Natural killer cell (primary cell): ENCODE data around the gene DEPP1. TPM values are rescaled to one million over a fixed set of nuclear protein-coding genes. Genes with fewer than 3 reads are reported as not detected.

Source experiments
- ATAC-seq, 3 donors: fragments of 150-1000 bp in 2 of 3; fragments of 200-7000 bp in 1 of 3; cut with Tn5 transposase; 1 replicate in 1 of 3; 2 replicates in 2 of 3; pipeline ENCODE4 v1.10.0; 2021; ENCODE audit warnings: mild to moderate bottlenecking in 2 of 3, moderate library complexity in 2 of 3
- DNase-seq, 2 donors: peaks; one replicate each; pipeline versions ENCODE4 v3.0.0 to v3.0.0-alpha.2; 2013 to 2021; ENCODE audit warnings: mixed read lengths in 1 of 2
- H3K27ac ChIP-seq: one replicate; pipeline ENCODE4 v1.5.1; 2013; ENCODE audit warnings: mild to moderate bottlenecking, low read length
- H3K27me3 ChIP-seq: one replicate; pipeline ENCODE4 v1.6.1; 2013; ENCODE audit warnings: low read length; ENCODE audit not compliant: control insufficient read depth, insufficient read depth
- H3K36me3 ChIP-seq: one replicate; pipeline ENCODE4 v1.6.1; 2013; ENCODE audit warnings: low read length; ENCODE audit not compliant: control insufficient read depth, insufficient read depth
- H3K4me1 ChIP-seq: one replicate; pipeline ENCODE4 v1.6.1; 2013; ENCODE audit warnings: low read length; ENCODE audit not compliant: control insufficient read depth, insufficient read depth
- H3K4me3 ChIP-seq: one replicate; pipeline ENCODE4 v1.5.1; 2013; ENCODE audit warnings: low read length
- H3K9me3 ChIP-seq: one replicate; pipeline ENCODE4 v1.6.1; 2013; ENCODE audit warnings: low read length; ENCODE audit not compliant: control insufficient read depth, insufficient read depth
- H3K27ac Mint-ChIP-seq, 2 donors: one replicate each; pipeline ENCODE4 v1.8.0; 2022; ENCODE audit warnings: mild to moderate bottlenecking in 2 of 2, mixed read lengths in 2 of 2, moderate library complexity in 1 of 2
- H3K27me3 Mint-ChIP-seq, 2 donors: one replicate each; pipeline ENCODE4 v1.8.0; 2022; ENCODE audit warnings: low read depth in 2 of 2, mixed read lengths in 2 of 2
- H3K36me3 Mint-ChIP-seq: one replicate; pipeline ENCODE4 v1.8.0; 2022; ENCODE audit warnings: mixed read lengths
- H3K4me1 Mint-ChIP-seq, 2 donors: one replicate each; pipeline ENCODE4 v1.8.0; 2022; ENCODE audit warnings: mixed read lengths in 2 of 2
- H3K4me3 Mint-ChIP-seq: one replicate; pipeline ENCODE4 v1.8.0; 2022; ENCODE audit warnings: mild to moderate bottlenecking, moderate library complexity, mixed read lengths
- H3K9me3 Mint-ChIP-seq, 2 donors: one replicate each; pipeline ENCODE4 v1.8.0; 2022; ENCODE audit warnings: mixed read lengths in 2 of 2
- CTCF ChIP-seq: fragments of 200-600 bp; IDR thresholded peaks from one replicate; pipeline ENCODE4 v1.8.0; 2022; ENCODE audit warnings: antibody characterized with exemption
- WGBS: methylation state at CpG from one replicate; pipeline ENCODE4 v1.1.7; 2013; ENCODE audit warnings: missing lambda C conversion rate; ENCODE audit not compliant: insufficient coverage; 5-methylcytosine and 5-hydroxymethylcytosine counted together
- intact Hi-C: fragments of 100-400 bp; cut with micrococcal nuclease; formaldehyde crosslinking; loops from one replicate; pipeline ENCODE4 v1.14.2; 2022
- total RNA-seq, 4 donors: library from RNA; stranded (reverse); fragments of 120-200 nt in 1 of 4; gene quantifications; one replicate each; pipeline versions ENCODE4 v1.2.3 to v1.2.4, GENCODE V29; 2013 to 2022

DEPP1 gene
- total RNA-seq, 3 donors from 2014 or later (not counting 1 experiment from before 2014, with no cell fraction given): not detected

GRCh38 chr10:45008524-45009161 lies 30.0 kb upstream of the DEPP1 start:
- Mint-ChIP-seq H3K36me3 (peaks cover 12% of the 10 kb centered on the region), H3K4me3 (no peak overlapping the region), H3K9me3 (no peaks in the 10 kb centered on the region), H3K27ac (no peak overlapping the region), H3K27me3 (no peaks in the 10 kb centered on the region), H3K4me1 (peaks cover 21 to 23% of the 10 kb centered on the region in 2 donors)
- ATAC-seq: peak; percentile 87 to 94 (median 88)
- intact Hi-C loops: loop anchor here (1.0 to 10.0 kb wide), 5 partner anchors 156 to 576 kb away; no protein-coding TSS in a partner anchor
- peak in 1 of 2 donors; percentile 79 for DNase-seq
- H3K4me3 ChIP-seq: no peak overlapping the region
- WGBS: 23% methylated on average over 7 of the region's 8 CpGs
- peaks cover 1% of the 10 kb centered on the region for H3K4me1 ChIP-seq
- H3K27ac ChIP-seq: no peak overlapping the region
- peaks cover 18% of the 10 kb centered on the region for H3K36me3 ChIP-seq
- H3K9me3 ChIP-seq: peaks cover 2% of the 10 kb centered on the region
- TF ChIP-seq CTCF: peak; percentile 87
- no peaks in the 10 kb centered on the region for H3K27me3 ChIP-seq

GRCh38 chr10:45006276-45007030 lies 27.8 kb upstream of the DEPP1 start:
- ATAC-seq: no peak
- TF ChIP-seq CTCF: no peak
- no peak overlapping the region for H3K4me3 ChIP-seq
- peaks cover 4% of the 10 kb centered on the region for H3K4me1 ChIP-seq
- Mint-ChIP-seq H3K36me3 (peaks cover 20% of the 10 kb centered on the region), H3K27me3 (no peaks in the 10 kb centered on the region), H3K9me3 (no peaks in the 10 kb centered on the region), H3K4me3 (no peak overlapping the region), H3K27ac (peak overlapping the region in 1 of 2 donors; percentile 88), H3K4me1 (peaks cover 39 to 42% of the 10 kb centered on the region in 2 donors)
- peaks cover 7% of the 10 kb centered on the region for H3K9me3 ChIP-seq
- WGBS: 100% methylated on average over 3 of the region's 3 CpGs
- H3K27ac ChIP-seq: no peak overlapping the region
- no peak for DNase-seq
- no peaks in the 10 kb centered on the region for H3K27me3 ChIP-seq
- H3K36me3 ChIP-seq: peaks cover 25% of the 10 kb centered on the region
- intact Hi-C loops: loop anchor here (10.0 kb wide), 3 partner anchors 158 to 578 kb away; no protein-coding TSS in a partner anchor

DNA sequence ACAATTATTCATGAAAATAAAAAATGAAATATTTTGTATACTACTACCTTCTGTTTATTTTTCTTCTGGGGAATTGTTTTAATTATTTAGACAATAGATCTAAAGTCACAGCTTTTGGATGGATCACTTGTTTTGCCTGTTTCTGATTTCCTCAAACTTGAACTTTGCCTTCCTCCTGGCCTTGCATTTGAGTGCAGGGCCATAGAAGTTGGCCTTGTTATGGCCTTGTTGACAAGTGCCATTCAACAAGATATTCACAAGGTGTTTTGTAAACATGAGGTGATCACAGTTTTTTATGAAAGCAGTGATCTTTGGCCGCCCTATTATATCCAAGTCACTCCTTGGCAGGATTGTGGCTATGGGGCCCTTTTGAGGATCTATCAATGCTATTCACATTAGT lies 26.7 kb upstream of the DEPP1 start:
- peak overlapping the region; percentile 81 to 88 for H3K27ac Mint-ChIP-seq
- no peak for DNase-seq
- intact Hi-C loops: loop anchor here (10.0 kb wide), 3 partner anchors 160 to 580 kb away; no protein-coding TSS in a partner anchor
- Histone ChIP-seq H3K9me3 (peaks cover 7% of the 10 kb centered on the region), H3K36me3 (peaks cover 25% of the 10 kb centered on the region), H3K27ac (no peak overlapping the region), H3K4me3 (no peak overlapping the region), H3K4me1 (peaks cover 9% of the 10 kb centered on the region), H3K27me3 (no peaks in the 10 kb centered on the region)
- 100% methylated on average over 1 of the region's 1 CpG for WGBS
- no peak for ATAC-seq
- no peaks in the 10 kb centered on the region for H3K9me3 Mint-ChIP-seq
- TF ChIP-seq CTCF: no peak
- peaks cover 46 to 48% of the 10 kb centered on the region in 2 donors for H3K4me1 Mint-ChIP-seq
- peaks cover 20% of the 10 kb centered on the region for H3K36me3 Mint-ChIP-seq
- H3K27me3 Mint-ChIP-seq: no peaks in the 10 kb centered on the region
- H3K4me3 Mint-ChIP-seq: no peak overlapping the region
